Left lung (tissue), 8 donors: ENCODE measurements around the gene TRIM16. TPM values are rescaled to one million over a fixed set of nuclear protein-coding genes. Genes with fewer than 3 reads are reported as not detected.

Experiments used
- polyA plus RNA-seq, 6 donors: library from polyadenylated mRNA; unstranded; fragments of 120-200 nt; gene quantifications; one replicate each; pipeline ENCODE4 v1.2.1, GENCODE V29; 2013; ENCODE audit not compliant: insufficient read length in 6 of 6
- total RNA-seq, 2 donors: library from RNA; stranded (reverse); fragmentation: NEBNext Ultra II Directional; extraction: Animal tissue kit (Norgen Biotek cat#: 25700); gene quantifications; one replicate each; pipeline ENCODE4 v1.2.1, GENCODE V29; 2021
- donor health status: DM: no; HTN: yes; CAD: no.
- donor health status: DM: no; HTN: no; CAD: no.

TRIM16 gene
- total and polyA plus RNA-seq, 8 donors, result 31.0 to 36.6 (median 34.7) TPM

Other genes starting within 250 kb of the TRIM16 start
- gene CDRT4, start 216.7 kb downstream of the TRIM16 start, total RNA-seq, result 1 to 10 TPM; 2.7 to 6.1 TPM
- gene CDRT4, start 216.7 kb downstream of the TRIM16 start, polyA plus RNA-seq, result 10 to 100 TPM; 11.4 to 24.9 (median 19.4) TPM
- gene TVP23C, start 120.8 kb downstream of the TRIM16 start, total RNA-seq, result 10 to 100 TPM in 1 of 2 donors, 1 to 10 TPM in 1; 8.3 to 12.1 TPM
- gene TVP23C, start 120.8 kb downstream of the TRIM16 start, polyA plus RNA-seq, result 10 to 100 TPM; 20.7 to 37.5 (median 27.5) TPM
- 1 to 10 TPM; 1.4 to 1.5 TPM for gene FBXW10B, start 64.6 kb downstream of the TRIM16 start, total RNA-seq
- gene FBXW10B, start 64.6 kb downstream of the TRIM16 start, polyA plus RNA-seq, result 1 to 10 TPM; 1.1 to 2.1 (median 1.4) TPM
- gene ZNF286A, start 15.4 kb upstream of the TRIM16 start, total RNA-seq, result 10 to 100 TPM; 16.3 to 17.3 TPM
- gene ZNF286A, start 15.4 kb upstream of the TRIM16 start, polyA plus RNA-seq, result 10 to 100 TPM; 42.4 to 56.3 (median 49.1) TPM
- not detected for gene TBC1D26, start 48.0 kb upstream of the TRIM16 start, total RNA-seq
- 1 to 10 TPM in 2 of 6 donors, under 1 TPM in 4; 0.15 to 1.1 (median 0.77) TPM for gene TBC1D26, start 48.0 kb upstream of the TRIM16 start, polyA plus RNA-seq